Measurements from ENCODE around the gene TSPAN16. TPM values are rescaled to one million over a fixed set of nuclear protein-coding genes. Genes with fewer than 3 reads are reported as not detected.

The TSPAN16 gene
- total and polyA plus RNA-seq, 2 of the 13 experiments (the other 11 are each of a cell fraction or from before 2014, with no cell fraction given) = not detected

DNA sequence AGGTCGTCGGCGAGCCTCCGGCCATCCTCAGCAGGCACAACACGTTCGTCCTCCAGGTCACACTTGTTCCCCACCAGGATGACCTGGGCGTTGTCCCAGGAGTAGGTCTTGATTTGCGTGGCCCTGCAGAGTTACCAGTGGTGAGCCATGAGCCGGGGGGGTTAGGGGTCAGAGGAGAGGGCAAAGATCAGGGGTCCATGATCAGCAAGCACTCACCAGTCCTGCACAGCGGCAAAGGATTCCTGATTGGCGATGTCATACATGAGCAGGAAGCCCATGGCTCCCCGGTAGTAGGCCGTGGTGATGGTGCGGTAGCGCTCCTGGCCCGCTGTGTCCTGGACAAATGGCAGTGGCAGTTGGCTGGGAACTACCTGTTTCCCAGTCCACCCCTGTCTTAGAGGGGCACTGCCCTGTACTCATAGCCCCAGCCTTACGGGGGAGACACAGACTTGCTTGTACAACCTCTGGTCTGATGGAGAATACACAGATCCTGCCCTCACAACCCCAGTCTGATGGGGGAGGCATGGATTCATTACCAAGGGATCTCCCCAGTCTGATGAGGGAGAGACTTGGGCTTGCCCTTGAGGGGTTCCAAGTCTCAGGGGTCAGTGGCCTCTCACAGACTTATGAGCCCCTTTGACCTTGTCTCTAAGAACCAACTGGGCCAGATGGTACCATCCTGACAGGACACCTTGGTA is 39.6 kb downstream of the TSPAN16 start (continued):
- TF ChIP-seq ZNF7 (CRISPR knock-in tag; IDR thresholded peaks at IDR 0.05) (no peak), HCFC1 (IDR thresholded peaks at IDR 0.05; ENCODE audit: low read depth, low read length) (no peak), JUN (CRISPR knock-in tag; IDR thresholded peaks at IDR 0.05) (peak; percentile 70; the same call in 1 of the 2 replicates), TSC22D2 (CRISPR knock-in tag; IDR thresholded peaks at IDR 0.05; ENCODE audit: borderline replicate concordance) (no peak), JUND (CRISPR knock-in tag; IDR thresholded peaks at IDR 0.05) (peak; percentile 86), NFE2L1 (CRISPR knock-in tag; IDR thresholded peaks at IDR 0.05; ENCODE audit: borderline replicate concordance) (no peak), NFKBIZ (CRISPR knock-in tag; IDR thresholded peaks at IDR 0.05) (no peak), ZNF891 (CRISPR knock-in tag; IDR thresholded peaks at IDR 0.05) (no peak), PAWR (CRISPR knock-in tag; IDR thresholded peaks at IDR 0.05; ENCODE audit: borderline replicate concordance) (no peak), ZBTB38 (CRISPR knock-in tag; IDR thresholded peaks at IDR 0.05) (peak; percentile 85), ZSCAN30 (CRISPR knock-in tag; IDR thresholded peaks at IDR 0.05) (no peak), RAD21 (CRISPR knock-in tag; IDR thresholded peaks at IDR 0.05) (no peak), RXRB (CRISPR knock-in tag; IDR thresholded peaks at IDR 0.05; ENCODE audit: borderline replicate concordance) (no peak), CAMTA2 (CRISPR knock-in tag; IDR thresholded peaks at IDR 0.05; ENCODE audit: borderline replicate concordance) (no peak), NR2F1 (CRISPR knock-in tag; IDR thresholded peaks at IDR 0.05) (peak in 1 of 2 experiments; percentile 43; a peak in 2 of 4 replicates), DPF2 (CRISPR knock-in tag; IDR thresholded peaks at IDR 0.05; ENCODE audit: borderline replicate concordance, low read depth) (no peak), NR2C2 (CRISPR knock-in tag; IDR thresholded peaks at IDR 0.05; ENCODE audit: borderline replicate concordance) (peak; percentile 42; the same call in 1 of the 2 replicates), ZSCAN22 (CRISPR knock-in tag; IDR thresholded peaks at IDR 0.05) (peak; percentile 96)
- TF ChIP-seq, protein P1, sequence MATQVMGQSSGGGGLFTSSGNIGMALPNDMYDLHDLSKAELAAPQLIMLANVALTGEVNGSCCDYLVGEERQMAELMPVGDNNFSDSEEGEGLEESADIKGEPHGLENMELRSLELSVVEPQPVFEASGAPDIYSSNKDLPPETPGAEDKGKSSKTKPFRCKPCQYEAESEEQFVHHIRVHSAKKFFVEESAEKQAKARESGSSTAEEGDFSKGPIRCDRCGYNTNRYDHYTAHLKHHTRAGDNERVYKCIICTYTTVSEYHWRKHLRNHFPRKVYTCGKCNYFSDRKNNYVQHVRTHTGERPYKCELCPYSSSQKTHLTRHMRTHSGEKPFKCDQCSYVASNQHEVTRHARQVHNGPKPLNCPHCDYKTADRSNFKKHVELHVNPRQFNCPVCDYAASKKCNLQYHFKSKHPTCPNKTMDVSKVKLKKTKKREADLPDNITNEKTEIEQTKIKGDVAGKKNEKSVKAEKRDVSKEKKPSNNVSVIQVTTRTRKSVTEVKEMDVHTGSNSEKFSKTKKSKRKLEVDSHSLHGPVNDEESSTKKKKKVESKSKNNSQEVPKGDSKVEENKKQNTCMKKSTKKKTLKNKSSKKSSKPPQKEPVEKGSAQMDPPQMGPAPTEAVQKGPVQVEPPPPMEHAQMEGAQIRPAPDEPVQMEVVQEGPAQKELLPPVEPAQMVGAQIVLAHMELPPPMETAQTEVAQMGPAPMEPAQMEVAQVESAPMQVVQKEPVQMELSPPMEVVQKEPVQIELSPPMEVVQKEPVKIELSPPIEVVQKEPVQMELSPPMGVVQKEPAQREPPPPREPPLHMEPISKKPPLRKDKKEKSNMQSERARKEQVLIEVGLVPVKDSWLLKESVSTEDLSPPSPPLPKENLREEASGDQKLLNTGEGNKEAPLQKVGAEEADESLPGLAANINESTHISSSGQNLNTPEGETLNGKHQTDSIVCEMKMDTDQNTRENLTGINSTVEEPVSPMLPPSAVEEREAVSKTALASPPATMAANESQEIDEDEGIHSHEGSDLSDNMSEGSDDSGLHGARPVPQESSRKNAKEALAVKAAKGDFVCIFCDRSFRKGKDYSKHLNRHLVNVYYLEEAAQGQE (IDR thresholded peaks at IDR 0.05; ENCODE audit: borderline replicate concordance in 1 of 2, low read depth in 1 of 2, low read length in 2 of 2) = no peak
- TF ChIP-seq, protein P2, sequence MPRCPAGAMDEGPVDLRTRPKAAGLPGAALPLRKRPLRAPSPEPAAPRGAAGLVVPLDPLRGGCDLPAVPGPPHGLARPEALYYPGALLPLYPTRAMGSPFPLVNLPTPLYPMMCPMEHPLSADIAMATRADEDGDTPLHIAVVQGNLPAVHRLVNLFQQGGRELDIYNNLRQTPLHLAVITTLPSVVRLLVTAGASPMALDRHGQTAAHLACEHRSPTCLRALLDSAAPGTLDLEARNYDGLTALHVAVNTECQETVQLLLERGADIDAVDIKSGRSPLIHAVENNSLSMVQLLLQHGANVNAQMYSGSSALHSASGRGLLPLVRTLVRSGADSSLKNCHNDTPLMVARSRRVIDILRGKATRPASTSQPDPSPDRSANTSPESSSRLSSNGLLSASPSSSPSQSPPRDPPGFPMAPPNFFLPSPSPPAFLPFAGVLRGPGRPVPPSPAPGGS (CRISPR knock-in tag; IDR thresholded peaks at IDR 0.05) = no peak
